ENCODE results near the gene SMPX. TPM values are rescaled to one million over a fixed set of nuclear protein-coding genes. Genes with fewer than 3 reads are reported as not detected.

Gene SMPX
- polyA plus RNA-seq, 2 of the 4 experiments (the other 2 are of a cell fraction), result 0.13 to 0.23 TPM

DNA sequence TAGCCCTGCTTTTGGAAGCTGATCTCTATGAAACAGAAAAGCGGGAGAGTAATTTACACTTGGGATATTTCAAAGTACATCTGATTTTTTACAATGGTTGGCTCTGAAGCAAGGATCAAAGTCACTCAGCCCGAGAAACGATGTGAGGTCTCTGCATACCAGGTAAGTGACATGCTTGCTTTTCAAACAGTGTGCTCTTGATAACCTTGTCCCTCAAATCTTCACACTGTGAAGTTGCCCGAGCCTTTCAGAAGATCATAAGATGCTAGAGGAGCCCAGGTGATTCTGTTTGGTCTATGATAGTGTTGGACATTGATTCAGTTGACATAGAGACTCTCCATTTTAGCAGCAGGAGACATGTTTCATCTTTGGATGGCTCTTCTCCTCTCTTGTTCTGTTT, 52.7 kb downstream of the SMPX start:
- Histone ChIP-seq H3K4me1 (no peaks in the 10 kb centered on the region), H3K27ac (no peak overlapping the region), H3K4me3 (no peak overlapping the region), H3K9me3 (no peaks in the 10 kb centered on the region), H3K4me2 (no peak overlapping the region)
- DNase-seq (ENCODE audit: low read depth in 1 of 2, low spot score in 1 of 2) (no peak), FAIRE-seq (peak; percentile 81), ATAC-seq (no peak)
- ChIA-PET POLR2A (no interaction called here), CTCF (interaction anchor here (0.9 kb wide), 1 partner anchor 21 kb away, joined by 3 read pairs; no protein-coding TSS in a partner anchor)
- WGBS (ENCODE audit: missing lambda C conversion rate), result 32% methylated on average over 4 of the region's 4 CpGs
- TF ChIP-seq RNF2 (IDR thresholded peaks at IDR 0.05; ENCODE audit: borderline replicate concordance, low read depth) (no peak), EHMT2 (IDR thresholded peaks at IDR 0.05; ENCODE audit: low read depth) (no peak), MYC (IDR thresholded peaks at IDR 0.05; ENCODE audit: borderline replicate concordance, low read length) (no peak), NPAS2 (CRISPR knock-in tag; IDR thresholded peaks at IDR 0.05; ENCODE audit: borderline replicate concordance) (no peak), HOXB13 (CRISPR knock-in tag; IDR thresholded peaks at IDR 0.05; ENCODE audit: low read depth) (no peak), SMC3 (IDR thresholded peaks at IDR 0.05) (no peak), HOXB5 (CRISPR knock-in tag; IDR thresholded peaks at IDR 0.05) (no peak), JUN (IDR thresholded peaks at IDR 0.05) (no peak), RFX5 (IDR thresholded peaks at IDR 0.05) (no peak), SREBF2 (IDR thresholded peaks at IDR 0.05) (no peak), RCOR1 (IDR thresholded peaks at IDR 0.05; ENCODE audit: low read depth, low read length) (no peak), KDM1A (IDR thresholded peaks at IDR 0.05; ENCODE audit: low read depth) (no peak), POLR2AphosphoS2 (conservative IDR thresholded peaks at IDR 0.05; ENCODE audit: low read length) (no peak)
- TF ChIP-seq, protein P1, sequence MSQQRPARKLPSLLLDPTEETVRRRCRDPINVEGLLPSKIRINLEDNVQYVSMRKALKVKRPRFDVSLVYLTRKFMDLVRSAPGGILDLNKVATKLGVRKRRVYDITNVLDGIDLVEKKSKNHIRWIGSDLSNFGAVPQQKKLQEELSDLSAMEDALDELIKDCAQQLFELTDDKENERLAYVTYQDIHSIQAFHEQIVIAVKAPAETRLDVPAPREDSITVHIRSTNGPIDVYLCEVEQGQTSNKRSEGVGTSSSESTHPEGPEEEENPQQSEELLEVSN (IDR thresholded peaks at IDR 0.05; ENCODE audit: borderline replicate concordance, low read depth), result no peak
- TF ChIP-seq, protein P2, sequence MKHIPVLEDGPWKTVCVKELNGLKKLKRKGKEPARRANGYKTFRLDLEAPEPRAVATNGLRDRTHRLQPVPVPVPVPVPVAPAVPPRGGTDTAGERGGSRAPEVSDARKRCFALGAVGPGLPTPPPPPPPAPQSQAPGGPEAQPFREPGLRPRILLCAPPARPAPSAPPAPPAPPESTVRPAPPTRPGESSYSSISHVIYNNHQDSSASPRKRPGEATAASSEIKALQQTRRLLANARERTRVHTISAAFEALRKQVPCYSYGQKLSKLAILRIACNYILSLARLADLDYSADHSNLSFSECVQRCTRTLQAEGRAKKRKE (CRISPR knock-in tag; IDR thresholded peaks at IDR 0.05; ENCODE audit: low read depth), result no peak
- TF ChIP-seq, protein P3, sequence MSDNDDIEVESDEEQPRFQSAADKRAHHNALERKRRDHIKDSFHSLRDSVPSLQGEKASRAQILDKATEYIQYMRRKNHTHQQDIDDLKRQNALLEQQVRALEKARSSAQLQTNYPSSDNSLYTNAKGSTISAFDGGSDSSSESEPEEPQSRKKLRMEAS (IDR thresholded peaks at IDR 0.05), result no peak
- TF ChIP-seq, protein P4, sequence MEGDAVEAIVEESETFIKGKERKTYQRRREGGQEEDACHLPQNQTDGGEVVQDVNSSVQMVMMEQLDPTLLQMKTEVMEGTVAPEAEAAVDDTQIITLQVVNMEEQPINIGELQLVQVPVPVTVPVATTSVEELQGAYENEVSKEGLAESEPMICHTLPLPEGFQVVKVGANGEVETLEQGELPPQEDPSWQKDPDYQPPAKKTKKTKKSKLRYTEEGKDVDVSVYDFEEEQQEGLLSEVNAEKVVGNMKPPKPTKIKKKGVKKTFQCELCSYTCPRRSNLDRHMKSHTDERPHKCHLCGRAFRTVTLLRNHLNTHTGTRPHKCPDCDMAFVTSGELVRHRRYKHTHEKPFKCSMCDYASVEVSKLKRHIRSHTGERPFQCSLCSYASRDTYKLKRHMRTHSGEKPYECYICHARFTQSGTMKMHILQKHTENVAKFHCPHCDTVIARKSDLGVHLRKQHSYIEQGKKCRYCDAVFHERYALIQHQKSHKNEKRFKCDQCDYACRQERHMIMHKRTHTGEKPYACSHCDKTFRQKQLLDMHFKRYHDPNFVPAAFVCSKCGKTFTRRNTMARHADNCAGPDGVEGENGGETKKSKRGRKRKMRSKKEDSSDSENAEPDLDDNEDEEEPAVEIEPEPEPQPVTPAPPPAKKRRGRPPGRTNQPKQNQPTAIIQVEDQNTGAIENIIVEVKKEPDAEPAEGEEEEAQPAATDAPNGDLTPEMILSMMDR (IDR thresholded peaks at IDR 0.05), result no peak
- TF ChIP-seq, protein P5, sequence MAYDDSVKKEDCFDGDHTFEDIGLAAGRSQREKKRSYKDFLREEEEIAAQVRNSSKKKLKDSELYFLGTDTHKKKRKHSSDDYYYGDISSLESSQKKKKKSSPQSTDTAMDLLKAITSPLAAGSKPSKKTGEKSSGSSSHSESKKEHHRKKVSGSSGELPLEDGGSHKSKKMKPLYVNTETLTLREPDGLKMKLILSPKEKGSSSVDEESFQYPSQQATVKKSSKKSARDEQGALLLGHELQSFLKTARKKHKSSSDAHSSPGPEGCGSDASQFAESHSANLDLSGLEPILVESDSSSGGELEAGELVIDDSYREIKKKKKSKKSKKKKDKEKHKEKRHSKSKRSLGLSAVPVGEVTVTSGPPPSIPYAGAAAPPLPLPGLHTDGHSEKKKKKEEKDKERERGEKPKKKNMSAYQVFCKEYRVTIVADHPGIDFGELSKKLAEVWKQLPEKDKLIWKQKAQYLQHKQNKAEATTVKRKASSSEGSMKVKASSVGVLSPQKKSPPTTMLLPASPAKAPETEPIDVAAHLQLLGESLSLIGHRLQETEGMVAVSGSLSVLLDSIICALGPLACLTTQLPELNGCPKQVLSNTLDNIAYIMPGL (CRISPR knock-in tag; IDR thresholded peaks at IDR 0.05; ENCODE audit: borderline replicate concordance), result no peak
- TF ChIP-seq, protein P6, sequence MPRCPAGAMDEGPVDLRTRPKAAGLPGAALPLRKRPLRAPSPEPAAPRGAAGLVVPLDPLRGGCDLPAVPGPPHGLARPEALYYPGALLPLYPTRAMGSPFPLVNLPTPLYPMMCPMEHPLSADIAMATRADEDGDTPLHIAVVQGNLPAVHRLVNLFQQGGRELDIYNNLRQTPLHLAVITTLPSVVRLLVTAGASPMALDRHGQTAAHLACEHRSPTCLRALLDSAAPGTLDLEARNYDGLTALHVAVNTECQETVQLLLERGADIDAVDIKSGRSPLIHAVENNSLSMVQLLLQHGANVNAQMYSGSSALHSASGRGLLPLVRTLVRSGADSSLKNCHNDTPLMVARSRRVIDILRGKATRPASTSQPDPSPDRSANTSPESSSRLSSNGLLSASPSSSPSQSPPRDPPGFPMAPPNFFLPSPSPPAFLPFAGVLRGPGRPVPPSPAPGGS (IDR thresholded peaks at IDR 0.05), result no peak
- TF ChIP-seq, protein P7, sequence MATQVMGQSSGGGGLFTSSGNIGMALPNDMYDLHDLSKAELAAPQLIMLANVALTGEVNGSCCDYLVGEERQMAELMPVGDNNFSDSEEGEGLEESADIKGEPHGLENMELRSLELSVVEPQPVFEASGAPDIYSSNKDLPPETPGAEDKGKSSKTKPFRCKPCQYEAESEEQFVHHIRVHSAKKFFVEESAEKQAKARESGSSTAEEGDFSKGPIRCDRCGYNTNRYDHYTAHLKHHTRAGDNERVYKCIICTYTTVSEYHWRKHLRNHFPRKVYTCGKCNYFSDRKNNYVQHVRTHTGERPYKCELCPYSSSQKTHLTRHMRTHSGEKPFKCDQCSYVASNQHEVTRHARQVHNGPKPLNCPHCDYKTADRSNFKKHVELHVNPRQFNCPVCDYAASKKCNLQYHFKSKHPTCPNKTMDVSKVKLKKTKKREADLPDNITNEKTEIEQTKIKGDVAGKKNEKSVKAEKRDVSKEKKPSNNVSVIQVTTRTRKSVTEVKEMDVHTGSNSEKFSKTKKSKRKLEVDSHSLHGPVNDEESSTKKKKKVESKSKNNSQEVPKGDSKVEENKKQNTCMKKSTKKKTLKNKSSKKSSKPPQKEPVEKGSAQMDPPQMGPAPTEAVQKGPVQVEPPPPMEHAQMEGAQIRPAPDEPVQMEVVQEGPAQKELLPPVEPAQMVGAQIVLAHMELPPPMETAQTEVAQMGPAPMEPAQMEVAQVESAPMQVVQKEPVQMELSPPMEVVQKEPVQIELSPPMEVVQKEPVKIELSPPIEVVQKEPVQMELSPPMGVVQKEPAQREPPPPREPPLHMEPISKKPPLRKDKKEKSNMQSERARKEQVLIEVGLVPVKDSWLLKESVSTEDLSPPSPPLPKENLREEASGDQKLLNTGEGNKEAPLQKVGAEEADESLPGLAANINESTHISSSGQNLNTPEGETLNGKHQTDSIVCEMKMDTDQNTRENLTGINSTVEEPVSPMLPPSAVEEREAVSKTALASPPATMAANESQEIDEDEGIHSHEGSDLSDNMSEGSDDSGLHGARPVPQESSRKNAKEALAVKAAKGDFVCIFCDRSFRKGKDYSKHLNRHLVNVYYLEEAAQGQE (IDR thresholded peaks at IDR 0.05), result no peak

Data from A549 (cell line).